IMR-90 (cell line): ENCODE data around the gene HOGA1.

ENCODE experiments used
- CEBPB ChIP-seq: IDR thresholded peaks from 2 replicates; pipeline ENCODE4 v1.6.1; 2012; ENCODE audit warnings: low read depth, low read length, improper control_type of control experiment
- CHD1 ChIP-seq: IDR thresholded peaks from 2 replicates; pipeline ENCODE4 v1.6.1; 2012; ENCODE audit warnings: low read depth, low read length, improper control_type of control experiment
- FOS ChIP-seq: fragments of 150-350 bp; IDR thresholded peaks from 2 replicates; pipeline ENCODE4 v1.6.1; 2016; ENCODE audit warnings: low read depth, low read length
- MAZ ChIP-seq: IDR thresholded peaks from 2 replicates; pipeline ENCODE4 v1.6.1; 2012; ENCODE audit warnings: low read depth, mild to moderate bottlenecking, low read length, improper control_type of control experiment, moderate library complexity, borderline replicate concordance
- MXI1 ChIP-seq: IDR thresholded peaks from 2 replicates; pipeline ENCODE4 v1.6.1; 2012; ENCODE audit warnings: low read depth, mild to moderate bottlenecking, low read length, moderate library complexity, borderline replicate concordance
- POLR2A ChIP-seq: IDR thresholded peaks from 2 replicates; pipeline ENCODE4 v1.6.1; 2012; ENCODE audit warnings: mild to moderate bottlenecking, low read depth, low read length
- RAD21 ChIP-seq: IDR thresholded peaks from 2 replicates; pipeline ENCODE4 v1.6.1; 2012; ENCODE audit warnings: low read length, improper control_type of control experiment
- RCOR1 ChIP-seq: IDR thresholded peaks from 2 replicates; pipeline ENCODE4 v1.6.1; 2012; ENCODE audit warnings: mild to moderate bottlenecking, low read length, improper control_type of control experiment; ENCODE audit not compliant: insufficient replicate concordance
- RFX5 ChIP-seq: IDR thresholded peaks from 2 replicates; pipeline ENCODE4 v1.8.0; 2012; ENCODE audit warnings: low read depth, mild to moderate bottlenecking, low read length, moderate library complexity
- SMC3 ChIP-seq: fragments of 150-350 bp; IDR thresholded peaks from 2 replicates; pipeline ENCODE4 v1.6.1; 2016; ENCODE audit warnings: low read depth, mild to moderate bottlenecking, antibody characterized with exemption, low read length, moderate library complexity
- USF2 ChIP-seq: fragments of 150-350 bp; IDR thresholded peaks from 2 replicates; pipeline ENCODE4 v1.6.1; 2017; ENCODE audit warnings: mild to moderate bottlenecking, antibody characterized with exemption, low read length, low read depth
- TF ChIP-seq, protein P1 (sequence below): conservative IDR thresholded peaks from 2 replicates; pipeline ENCODE4 v1.5.1; 2012; ENCODE audit warnings: mild to moderate bottlenecking, low read depth, low read length, improper control_type of control experiment
- TF ChIP-seq, protein P2 (sequence below): fragments of 150-350 bp; IDR thresholded peaks from 2 replicates; pipeline ENCODE4 v1.6.1; 2016; ENCODE audit warnings: low read depth, mild to moderate bottlenecking, low read length, moderate library complexity, borderline replicate concordance

DNA sequence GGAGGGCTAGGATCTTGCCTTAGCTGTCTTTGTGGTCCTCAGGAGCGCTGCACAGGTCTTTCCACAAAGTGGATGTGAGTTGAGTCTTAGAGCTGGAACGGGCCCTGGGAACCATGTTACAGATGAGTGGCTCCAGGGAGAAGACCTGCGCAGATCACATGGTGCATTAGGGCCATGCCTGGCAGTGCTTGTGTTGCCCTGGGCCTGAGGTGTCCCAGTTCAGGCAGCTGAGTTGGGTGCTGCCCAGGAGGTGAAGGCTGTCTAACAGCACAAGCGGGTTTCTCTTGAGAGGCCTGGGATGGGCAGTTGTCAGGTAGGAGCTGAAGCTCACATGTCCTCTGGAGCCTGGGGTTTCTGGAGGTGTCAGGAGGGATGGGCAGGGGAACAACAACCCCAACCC, 45.4 kb upstream of the HOGA1 start:
- TF ChIP-seq RAD21 (no peak), MXI1 (no peak), CEBPB (no peak), POLR2A (no peak), USF2 (no peak), RCOR1 (no peak), SMC3 (no peak), RFX5 (no peak), MAZ (no peak), FOS (no peak), CHD1 (no peak)
- TF ChIP-seq, protein P1, sequence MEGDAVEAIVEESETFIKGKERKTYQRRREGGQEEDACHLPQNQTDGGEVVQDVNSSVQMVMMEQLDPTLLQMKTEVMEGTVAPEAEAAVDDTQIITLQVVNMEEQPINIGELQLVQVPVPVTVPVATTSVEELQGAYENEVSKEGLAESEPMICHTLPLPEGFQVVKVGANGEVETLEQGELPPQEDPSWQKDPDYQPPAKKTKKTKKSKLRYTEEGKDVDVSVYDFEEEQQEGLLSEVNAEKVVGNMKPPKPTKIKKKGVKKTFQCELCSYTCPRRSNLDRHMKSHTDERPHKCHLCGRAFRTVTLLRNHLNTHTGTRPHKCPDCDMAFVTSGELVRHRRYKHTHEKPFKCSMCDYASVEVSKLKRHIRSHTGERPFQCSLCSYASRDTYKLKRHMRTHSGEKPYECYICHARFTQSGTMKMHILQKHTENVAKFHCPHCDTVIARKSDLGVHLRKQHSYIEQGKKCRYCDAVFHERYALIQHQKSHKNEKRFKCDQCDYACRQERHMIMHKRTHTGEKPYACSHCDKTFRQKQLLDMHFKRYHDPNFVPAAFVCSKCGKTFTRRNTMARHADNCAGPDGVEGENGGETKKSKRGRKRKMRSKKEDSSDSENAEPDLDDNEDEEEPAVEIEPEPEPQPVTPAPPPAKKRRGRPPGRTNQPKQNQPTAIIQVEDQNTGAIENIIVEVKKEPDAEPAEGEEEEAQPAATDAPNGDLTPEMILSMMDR, result no peak
- TF ChIP-seq, protein P2, sequence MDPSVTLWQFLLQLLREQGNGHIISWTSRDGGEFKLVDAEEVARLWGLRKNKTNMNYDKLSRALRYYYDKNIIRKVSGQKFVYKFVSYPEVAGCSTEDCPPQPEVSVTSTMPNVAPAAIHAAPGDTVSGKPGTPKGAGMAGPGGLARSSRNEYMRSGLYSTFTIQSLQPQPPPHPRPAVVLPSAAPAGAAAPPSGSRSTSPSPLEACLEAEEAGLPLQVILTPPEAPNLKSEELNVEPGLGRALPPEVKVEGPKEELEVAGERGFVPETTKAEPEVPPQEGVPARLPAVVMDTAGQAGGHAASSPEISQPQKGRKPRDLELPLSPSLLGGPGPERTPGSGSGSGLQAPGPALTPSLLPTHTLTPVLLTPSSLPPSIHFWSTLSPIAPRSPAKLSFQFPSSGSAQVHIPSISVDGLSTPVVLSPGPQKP, result no peak
